ENCODE measurements around the gene SRR.

The SRR gene

DNA sequence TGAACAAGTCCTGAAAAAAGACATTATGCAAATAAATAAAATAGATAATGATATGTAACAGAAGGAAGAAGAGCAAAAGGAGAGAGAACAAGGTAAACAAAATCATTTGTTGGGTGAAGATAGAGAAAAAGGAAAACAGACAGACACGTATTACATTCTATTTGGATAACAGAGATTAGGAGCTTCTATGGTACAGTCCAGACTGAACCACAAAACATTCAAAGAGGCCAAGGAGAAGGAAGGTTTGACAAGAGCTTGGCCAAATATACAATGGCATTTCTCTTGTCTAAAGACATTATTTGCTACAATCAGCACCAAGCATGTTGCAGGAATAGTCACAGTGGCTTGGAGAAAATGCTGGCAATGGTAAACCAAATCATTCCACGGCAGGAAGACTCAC lies 29.3 kb upstream of the SRR start:
- DNase-seq (ENCODE audit: low read depth): no peak
- no peak overlapping the region for H3K4me3 ChIP-seq (ENCODE audit: low read depth, low read length)
- TF ChIP-seq MAX (IDR thresholded peaks at IDR 0.05; ENCODE audit: low read depth, low read length) (no peak), MYC (IDR thresholded peaks at IDR 0.05; ENCODE audit: low read depth, low read length) (no peak), POLR2A (IDR thresholded peaks at IDR 0.05; ENCODE audit: extremely low read depth, insufficient read length) (no peak)
- TF ChIP-seq, protein P1, sequence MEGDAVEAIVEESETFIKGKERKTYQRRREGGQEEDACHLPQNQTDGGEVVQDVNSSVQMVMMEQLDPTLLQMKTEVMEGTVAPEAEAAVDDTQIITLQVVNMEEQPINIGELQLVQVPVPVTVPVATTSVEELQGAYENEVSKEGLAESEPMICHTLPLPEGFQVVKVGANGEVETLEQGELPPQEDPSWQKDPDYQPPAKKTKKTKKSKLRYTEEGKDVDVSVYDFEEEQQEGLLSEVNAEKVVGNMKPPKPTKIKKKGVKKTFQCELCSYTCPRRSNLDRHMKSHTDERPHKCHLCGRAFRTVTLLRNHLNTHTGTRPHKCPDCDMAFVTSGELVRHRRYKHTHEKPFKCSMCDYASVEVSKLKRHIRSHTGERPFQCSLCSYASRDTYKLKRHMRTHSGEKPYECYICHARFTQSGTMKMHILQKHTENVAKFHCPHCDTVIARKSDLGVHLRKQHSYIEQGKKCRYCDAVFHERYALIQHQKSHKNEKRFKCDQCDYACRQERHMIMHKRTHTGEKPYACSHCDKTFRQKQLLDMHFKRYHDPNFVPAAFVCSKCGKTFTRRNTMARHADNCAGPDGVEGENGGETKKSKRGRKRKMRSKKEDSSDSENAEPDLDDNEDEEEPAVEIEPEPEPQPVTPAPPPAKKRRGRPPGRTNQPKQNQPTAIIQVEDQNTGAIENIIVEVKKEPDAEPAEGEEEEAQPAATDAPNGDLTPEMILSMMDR (IDR thresholded peaks at IDR 0.05; ENCODE audit: low read depth, low read length): no peak

DNA sequence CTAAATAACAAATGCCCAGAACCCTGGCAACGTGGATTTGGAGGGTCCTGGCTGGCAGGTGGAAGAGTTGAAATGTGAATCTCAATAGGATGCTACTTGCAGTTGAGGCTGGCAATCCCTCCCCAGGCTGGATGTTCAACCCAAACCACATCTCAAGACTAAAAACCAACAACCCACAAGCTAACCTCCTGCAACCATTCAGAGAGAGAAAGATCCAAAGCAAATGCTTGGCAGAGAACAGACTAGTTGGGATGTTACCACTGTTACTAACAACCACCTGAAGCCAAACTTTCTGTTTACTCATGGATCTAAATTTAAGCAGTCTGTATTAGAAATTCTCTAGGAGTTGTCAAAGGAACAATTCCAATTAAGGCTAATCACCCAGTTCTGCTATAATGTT lies 28.0 kb upstream of the SRR start:
- no peak for DNase-seq (ENCODE audit: low read depth)
- TF ChIP-seq MYC (IDR thresholded peaks at IDR 0.05; ENCODE audit: low read depth, low read length) (no peak), MAX (IDR thresholded peaks at IDR 0.05; ENCODE audit: low read depth, low read length) (no peak), POLR2A (IDR thresholded peaks at IDR 0.05; ENCODE audit: extremely low read depth, insufficient read length) (no peak)
- TF ChIP-seq, protein P1 (IDR thresholded peaks at IDR 0.05; ENCODE audit: low read depth, low read length): no peak
- no peak overlapping the region for H3K4me3 ChIP-seq (ENCODE audit: low read depth, low read length)

DNA sequence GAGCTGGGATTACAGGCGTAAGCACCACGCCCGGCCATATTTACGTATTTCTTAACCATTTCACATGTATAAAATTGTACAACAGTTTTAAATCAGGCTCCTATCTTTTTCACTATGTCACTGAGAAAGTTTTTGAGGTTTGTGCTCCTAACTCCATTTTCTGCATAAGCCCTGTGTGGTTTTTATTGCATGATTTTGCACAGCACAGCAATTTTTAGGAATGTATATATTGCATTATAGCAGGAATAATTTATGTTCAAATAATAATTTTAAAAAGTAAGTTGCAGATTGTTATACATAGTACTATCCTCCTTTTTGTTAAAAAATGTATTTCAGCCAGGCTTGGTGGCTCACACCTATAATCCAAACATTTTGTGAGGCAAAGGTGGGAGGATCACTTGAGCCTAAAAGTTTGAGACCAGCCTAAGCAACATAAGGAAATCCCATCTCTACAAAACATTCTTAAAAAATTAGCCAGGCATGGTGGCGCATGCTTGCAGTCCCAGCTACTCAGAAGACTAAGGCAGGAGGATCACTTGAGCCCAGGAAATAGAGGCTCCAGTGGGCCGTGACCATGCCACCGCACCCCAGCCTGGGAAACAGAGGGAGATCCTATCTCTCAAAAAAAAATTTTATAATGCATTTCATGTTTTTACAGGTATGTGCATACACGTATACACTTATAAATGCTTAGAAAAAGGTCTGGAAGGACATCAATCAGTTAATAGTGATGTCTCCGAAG lies 26.1 kb upstream of the SRR start:
- no peak for DNase-seq (ENCODE audit: low read depth)
- H3K4me3 ChIP-seq (ENCODE audit: low read depth, low read length): no peak overlapping the region
- no peak for TF ChIP-seq POLR2A (IDR thresholded peaks at IDR 0.05; ENCODE audit: extremely low read depth, insufficient read length)
- TF ChIP-seq MAX (IDR thresholded peaks at IDR 0.05; ENCODE audit: low read depth, low read length): no peak
- TF ChIP-seq, protein P1 (IDR thresholded peaks at IDR 0.05; ENCODE audit: low read depth, low read length): no peak
- no peak for TF ChIP-seq MYC (IDR thresholded peaks at IDR 0.05; ENCODE audit: low read depth, low read length)

DNA sequence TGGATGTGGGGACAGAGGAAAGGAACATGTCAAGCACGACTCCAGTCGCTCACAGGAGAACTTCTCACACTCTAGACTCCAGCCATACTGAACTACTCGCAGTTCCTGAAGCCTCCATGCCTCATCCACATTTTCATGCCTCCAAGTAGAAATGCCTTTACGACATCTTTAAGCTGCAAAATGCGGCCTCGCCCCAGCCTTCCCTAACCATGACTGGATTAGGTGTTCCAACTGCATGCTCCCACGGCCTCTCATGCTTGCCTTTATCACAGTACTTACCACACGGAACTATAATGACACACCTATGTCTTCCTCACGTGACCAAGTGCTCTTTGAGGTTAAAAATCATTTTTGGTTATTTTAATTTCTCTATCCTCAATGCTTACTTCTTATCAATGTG lies 24.0 kb upstream of the SRR start:
- TF ChIP-seq MYC (IDR thresholded peaks at IDR 0.05; ENCODE audit: low read depth, low read length): no peak
- no peak for TF ChIP-seq MAX (IDR thresholded peaks at IDR 0.05; ENCODE audit: low read depth, low read length)
- TF ChIP-seq, protein P1 (IDR thresholded peaks at IDR 0.05; ENCODE audit: low read depth, low read length): no peak
- no peak for TF ChIP-seq POLR2A (IDR thresholded peaks at IDR 0.05; ENCODE audit: extremely low read depth, insufficient read length)
- no peak for DNase-seq (ENCODE audit: low read depth)
- H3K4me3 ChIP-seq (ENCODE audit: low read depth, low read length): no peak overlapping the region

DNA sequence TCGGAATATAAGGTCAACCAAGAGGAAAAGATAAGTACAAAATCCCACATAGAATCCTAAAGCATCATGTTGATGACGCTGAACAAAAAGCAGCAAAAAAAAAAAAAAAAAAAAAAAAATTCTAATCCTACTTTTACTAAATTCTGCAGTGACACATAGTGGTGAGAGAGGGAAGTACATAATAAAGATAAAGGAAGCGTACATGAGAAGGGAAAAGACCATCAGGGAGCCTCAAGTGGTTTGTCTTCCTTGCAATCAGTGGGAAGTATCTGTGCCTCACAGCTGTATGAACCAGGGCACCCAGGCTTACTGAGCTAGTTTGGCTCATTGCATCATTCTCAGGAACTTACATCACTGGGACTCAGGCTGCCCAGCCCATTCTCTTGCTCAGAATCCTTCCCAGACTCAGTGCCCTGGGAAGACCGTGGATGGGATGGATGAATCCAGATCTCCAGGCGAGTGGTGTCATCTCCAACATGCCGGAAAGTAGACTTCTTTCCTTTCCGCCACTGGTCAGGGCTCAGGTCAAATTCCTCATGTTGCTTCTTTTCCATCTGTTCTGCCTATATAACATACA lies 21.4 kb upstream of the SRR start:
- TF ChIP-seq MAX (IDR thresholded peaks at IDR 0.05; ENCODE audit: low read depth, low read length): no peak
- TF ChIP-seq, protein P1 (IDR thresholded peaks at IDR 0.05; ENCODE audit: low read depth, low read length): peak; percentile 17
- peak; percentile 71 for DNase-seq (ENCODE audit: low read depth)
- H3K4me3 ChIP-seq (ENCODE audit: low read depth, low read length): no peak overlapping the region

Data from NB4 (cell line).